BE2C (cell line): Measurements from ENCODE around the gene GASK1A.

Experiments
- DNase-seq: peaks from one replicate; pipeline ENCODE4 v3.0.0-alpha.2; 2020
- H3K27me3 ChIP-seq: fragments of 250-450 bp; sonication (Bioruptor Pico); 2 replicates; pipeline ENCODE4 v1.5.1; 2020; ENCODE audit warnings: mild to moderate bottlenecking
- H3K36me3 ChIP-seq: fragments of 250-450 bp; sonication (Bioruptor Pico); 2 replicates; pipeline ENCODE4 v1.5.1; 2020; ENCODE audit warnings: mild to moderate bottlenecking
- H3K4me1 ChIP-seq: fragments of 250-450 bp; sonication (Bioruptor Pico); 2 replicates; pipeline ENCODE4 v1.5.1; 2020
- H3K4me3 ChIP-seq: 2 replicates; pipeline ENCODE4 v1.5.1; 2011; ENCODE audit warnings: low read depth, low read length
- H3K9me3 ChIP-seq: fragments of 250-450 bp; sonication (Bioruptor Pico); 2 replicates; pipeline ENCODE4 v1.5.1; 2020
- TF ChIP-seq, protein P1 (sequence below): IDR thresholded peaks from 2 replicates; pipeline ENCODE4 v1.5.1; 2012; ENCODE audit warnings: mild to moderate bottlenecking, low read depth, low read length

Gene GASK1A

DNA sequence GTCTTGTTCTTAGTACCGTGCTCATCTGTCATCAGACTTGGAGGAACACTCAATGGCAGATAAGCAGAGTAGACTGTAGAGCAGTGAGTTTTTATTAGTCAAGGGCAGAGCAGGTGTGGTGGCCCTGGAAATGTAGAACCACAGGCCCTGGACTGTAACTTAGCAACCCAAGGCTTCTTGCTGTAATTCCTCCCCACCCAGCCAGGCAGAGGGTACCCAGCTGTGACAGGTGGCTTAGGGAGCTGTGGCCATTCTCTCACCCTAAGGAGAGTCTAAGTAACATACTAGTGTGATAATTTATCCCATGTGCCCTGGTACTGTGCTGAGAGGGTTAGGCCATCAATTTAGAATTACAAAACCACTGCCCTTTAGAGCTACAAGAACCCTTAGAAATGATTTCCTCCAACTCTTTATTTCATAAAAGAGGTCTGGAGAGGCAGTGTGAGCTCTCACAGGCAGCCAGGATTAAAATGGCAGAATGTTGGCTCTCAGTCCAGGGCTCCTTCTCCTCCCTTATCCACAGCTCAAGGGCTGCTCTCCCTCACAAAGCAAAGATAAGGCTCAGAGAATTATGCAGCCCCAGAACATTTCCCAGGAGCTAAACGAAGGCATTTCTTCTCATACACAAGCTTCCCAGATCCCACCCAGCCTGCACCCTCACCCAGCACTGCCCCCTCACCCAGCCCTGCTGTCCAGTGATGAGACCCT is 123.8 kb downstream of the GASK1A start:
- Histone ChIP-seq H3K9me3 (no peaks in the 10 kb centered on the region), H3K27me3 (no peaks in the 10 kb centered on the region), H3K36me3 (no peaks in the 10 kb centered on the region), H3K4me1 (no peaks in the 10 kb centered on the region), H3K4me3 (no peak overlapping the region)
- no peak for DNase-seq
- TF ChIP-seq, protein P1, sequence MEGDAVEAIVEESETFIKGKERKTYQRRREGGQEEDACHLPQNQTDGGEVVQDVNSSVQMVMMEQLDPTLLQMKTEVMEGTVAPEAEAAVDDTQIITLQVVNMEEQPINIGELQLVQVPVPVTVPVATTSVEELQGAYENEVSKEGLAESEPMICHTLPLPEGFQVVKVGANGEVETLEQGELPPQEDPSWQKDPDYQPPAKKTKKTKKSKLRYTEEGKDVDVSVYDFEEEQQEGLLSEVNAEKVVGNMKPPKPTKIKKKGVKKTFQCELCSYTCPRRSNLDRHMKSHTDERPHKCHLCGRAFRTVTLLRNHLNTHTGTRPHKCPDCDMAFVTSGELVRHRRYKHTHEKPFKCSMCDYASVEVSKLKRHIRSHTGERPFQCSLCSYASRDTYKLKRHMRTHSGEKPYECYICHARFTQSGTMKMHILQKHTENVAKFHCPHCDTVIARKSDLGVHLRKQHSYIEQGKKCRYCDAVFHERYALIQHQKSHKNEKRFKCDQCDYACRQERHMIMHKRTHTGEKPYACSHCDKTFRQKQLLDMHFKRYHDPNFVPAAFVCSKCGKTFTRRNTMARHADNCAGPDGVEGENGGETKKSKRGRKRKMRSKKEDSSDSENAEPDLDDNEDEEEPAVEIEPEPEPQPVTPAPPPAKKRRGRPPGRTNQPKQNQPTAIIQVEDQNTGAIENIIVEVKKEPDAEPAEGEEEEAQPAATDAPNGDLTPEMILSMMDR: no peak

DNA sequence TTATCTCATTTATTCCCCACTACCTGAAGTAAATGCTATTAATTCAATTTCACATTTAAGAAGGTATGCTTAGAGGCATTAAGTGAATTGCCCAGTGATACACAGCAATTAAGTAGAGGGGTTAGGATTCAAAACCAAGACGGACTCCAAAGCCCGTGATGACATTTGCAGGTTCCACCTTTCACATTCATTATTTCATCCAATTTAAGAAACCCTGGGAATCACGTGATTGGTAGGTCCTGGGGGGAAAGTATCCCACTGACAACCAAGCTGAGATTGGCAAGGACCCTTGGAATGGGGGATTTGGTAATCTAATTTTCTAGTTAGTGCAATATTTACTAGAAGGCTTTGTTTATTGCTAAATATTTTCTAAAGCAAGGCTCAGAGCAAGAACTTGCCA is 124.9 kb downstream of the GASK1A start:
- H3K4me1 ChIP-seq: no peaks in the 10 kb centered on the region
- TF ChIP-seq, protein P1: no peak
- no peak for DNase-seq
- no peaks in the 10 kb centered on the region for H3K27me3 ChIP-seq
- no peak overlapping the region for H3K4me3 ChIP-seq
- H3K9me3 ChIP-seq: no peaks in the 10 kb centered on the region
- no peaks in the 10 kb centered on the region for H3K36me3 ChIP-seq

DNA sequence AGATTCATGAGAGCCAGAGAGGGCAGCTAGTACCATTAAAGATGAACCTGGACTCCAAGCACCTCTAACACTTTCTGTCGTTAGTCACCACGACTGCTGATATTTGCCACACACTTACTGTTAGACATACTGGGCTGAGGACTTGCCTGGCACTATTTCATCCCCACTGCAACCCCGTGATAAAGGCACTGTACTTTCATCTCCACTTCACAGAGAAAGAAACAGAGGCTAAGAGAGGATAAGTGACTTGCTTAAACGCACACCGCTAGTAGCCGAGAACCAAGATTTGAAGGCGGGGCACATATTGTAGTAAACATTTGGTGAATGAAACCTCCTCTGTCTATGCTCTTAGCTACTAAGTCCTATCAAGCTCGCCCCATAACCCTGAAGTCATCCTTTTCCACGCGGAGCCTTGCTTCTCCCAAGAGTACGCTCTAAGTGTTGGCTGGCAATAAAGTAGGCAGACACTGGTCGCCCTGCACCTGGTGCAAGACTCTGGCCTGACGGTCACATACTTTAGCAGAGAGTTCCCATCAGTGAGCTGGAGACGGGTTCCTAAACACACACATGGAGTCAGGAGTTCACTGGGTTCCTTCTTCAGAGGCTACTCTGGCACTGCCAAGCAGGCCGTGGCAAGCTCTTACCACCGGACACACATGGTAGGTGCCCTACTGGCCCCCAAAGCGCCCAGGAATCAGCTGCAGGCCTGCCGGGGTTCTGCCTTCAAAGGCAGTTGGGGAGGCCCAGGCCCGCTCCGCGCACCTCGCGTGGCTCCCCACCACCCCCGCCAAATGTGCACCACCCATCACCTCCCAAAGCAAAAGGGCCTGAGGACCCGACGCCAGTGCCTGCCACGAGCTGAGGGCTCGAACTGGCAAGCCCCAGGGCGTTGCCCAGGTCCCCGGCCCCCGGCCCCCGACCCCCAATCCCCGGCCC is 125.8 kb downstream of the GASK1A start:
- H3K4me3 ChIP-seq: peak overlapping the region; percentile 14; the same call in 1 of the 2 replicates
- no peak for DNase-seq
- no peaks in the 10 kb centered on the region for H3K36me3 ChIP-seq
- TF ChIP-seq, protein P1: no peak
- H3K9me3 ChIP-seq: no peaks in the 10 kb centered on the region
- no peaks in the 10 kb centered on the region for H3K27me3 ChIP-seq
- no peaks in the 10 kb centered on the region for H3K4me1 ChIP-seq

DNA sequence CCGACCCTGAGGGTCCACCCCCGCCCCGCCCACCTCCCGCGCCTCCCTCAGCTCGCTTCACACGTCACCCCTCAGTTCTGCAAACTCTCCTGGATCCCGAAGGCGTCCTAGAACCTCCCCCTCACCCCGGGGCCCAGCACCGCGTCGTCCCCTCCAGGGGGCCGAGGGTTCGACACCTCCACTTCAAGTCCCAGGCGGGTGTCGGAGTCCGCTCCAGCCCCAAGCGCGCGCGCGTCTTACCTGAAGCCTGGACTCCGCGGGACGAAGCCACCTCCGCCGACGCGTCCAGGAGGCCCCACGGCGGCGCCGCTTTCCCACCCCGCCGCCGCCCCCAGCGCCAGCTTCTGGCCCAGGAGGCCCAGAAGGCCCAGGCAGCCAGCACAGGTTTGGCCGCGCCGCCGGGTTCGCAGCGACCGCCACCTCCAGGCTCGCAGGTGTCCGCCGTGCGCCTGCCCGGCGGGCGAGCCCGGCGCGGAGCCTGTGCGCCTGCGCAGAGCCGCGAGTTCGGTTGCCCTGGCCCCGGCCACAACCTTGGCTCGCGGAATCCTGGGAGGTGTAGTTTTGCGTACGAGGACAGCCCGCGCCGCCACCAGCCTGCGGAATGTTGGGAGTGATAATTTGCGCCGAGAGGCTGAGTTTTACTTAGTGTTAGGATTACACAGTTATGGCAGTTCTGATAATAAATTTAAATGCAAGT is 126.6 kb downstream of the GASK1A start, which contains the start of gene POMGNT2:
POMGNT2 (minus strand) TSS at position 484 of the 697 bp plus-strand sequence. CDS start 24,648 bp downstream, outside the sequence.
- no peaks in the 10 kb centered on the region for H3K9me3 ChIP-seq
- H3K4me3 ChIP-seq: peak within 1 kb of the TSS; percentile 58
- peak; percentile 86 for DNase-seq
- H3K27me3 ChIP-seq: no peaks in the 10 kb centered on the region
- no peaks in the 10 kb centered on the region for H3K36me3 ChIP-seq
- TF ChIP-seq, protein P1: no peak
- no peaks in the 10 kb centered on the region for H3K4me1 ChIP-seq

DNA sequence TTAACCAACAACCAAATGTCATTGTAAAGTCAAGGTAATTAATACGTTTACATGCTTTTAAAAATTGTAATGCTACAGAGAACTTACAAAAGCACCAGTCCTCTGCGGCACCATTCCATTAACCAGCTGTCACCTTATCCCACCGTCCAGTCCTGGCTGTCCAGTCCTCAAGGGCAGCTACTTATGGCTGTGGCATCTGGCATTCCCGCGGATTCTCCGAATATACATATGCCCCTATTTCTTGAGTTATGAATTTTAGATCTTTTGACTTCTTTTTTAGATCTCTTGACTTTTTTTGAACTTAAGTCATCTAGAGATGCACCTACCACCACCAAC is 127.2 kb downstream of the GASK1A start:
- TF ChIP-seq, protein P1: no peak
- no peak for DNase-seq
- no peaks in the 10 kb centered on the region for H3K27me3 ChIP-seq
- H3K4me3 ChIP-seq: peak overlapping the region; percentile 56
- no peaks in the 10 kb centered on the region for H3K9me3 ChIP-seq
- H3K36me3 ChIP-seq: no peaks in the 10 kb centered on the region
- H3K4me1 ChIP-seq: no peaks in the 10 kb centered on the region
